ENCODE measurements around the gene MRPL17. TPM values are rescaled to one million over a fixed set of nuclear protein-coding genes. Genes with fewer than 3 reads are reported as not detected.
A peak's percentile ranks its signal among the peaks of the same experiment; 100 is the strongest.

Gene MRPL17
- total RNA-seq, 1 experiment from 2014 or later = 44.2 TPM

DNA sequence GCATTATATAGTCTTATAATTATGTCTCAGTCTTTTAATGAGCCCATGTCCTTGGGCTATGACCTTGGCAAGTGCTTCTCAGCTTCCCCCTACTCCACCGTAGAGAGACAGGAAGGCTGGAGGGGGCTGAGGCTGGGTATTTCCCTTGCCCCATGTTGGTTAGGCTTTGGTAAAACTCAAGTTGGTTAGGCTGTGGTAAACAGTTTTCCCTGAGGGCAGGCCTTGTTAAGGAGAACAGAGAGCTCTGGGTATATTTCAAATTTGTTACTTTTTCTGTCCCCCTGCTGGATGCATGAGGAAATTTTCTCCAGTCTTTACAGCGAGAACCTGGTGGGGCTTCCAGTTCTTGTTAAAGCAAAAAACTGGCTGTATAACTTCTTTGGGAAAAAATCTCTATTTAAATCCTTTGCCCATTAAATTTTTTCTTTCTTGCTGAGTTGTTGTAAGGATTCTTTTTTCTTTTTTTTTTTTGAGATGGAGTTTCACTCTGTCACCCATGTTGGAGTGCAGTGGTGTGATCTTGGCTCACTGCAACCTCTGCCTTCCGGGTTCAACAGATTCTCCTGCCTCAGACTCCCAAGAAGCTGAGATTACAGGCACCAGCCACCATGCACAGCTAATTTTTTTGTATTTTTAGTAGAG, 15.3 kb downstream of the MRPL17 start:
- H3K36me3 ChIP-seq = no peaks in the 10 kb centered on the region
- H3K9me3 ChIP-seq (replicated peaks) = no peaks in the 10 kb centered on the region
- H3K4me1 ChIP-seq = peaks cover 7% of the 10 kb centered on the region
- no peak overlapping the region for H3K4me3 ChIP-seq
- peak in 1 of 2 experiments; percentile 43 for DNase-seq
- no peak overlapping the region for H3K27ac ChIP-seq
- no peaks in the 10 kb centered on the region for H3K27me3 ChIP-seq

DNA sequence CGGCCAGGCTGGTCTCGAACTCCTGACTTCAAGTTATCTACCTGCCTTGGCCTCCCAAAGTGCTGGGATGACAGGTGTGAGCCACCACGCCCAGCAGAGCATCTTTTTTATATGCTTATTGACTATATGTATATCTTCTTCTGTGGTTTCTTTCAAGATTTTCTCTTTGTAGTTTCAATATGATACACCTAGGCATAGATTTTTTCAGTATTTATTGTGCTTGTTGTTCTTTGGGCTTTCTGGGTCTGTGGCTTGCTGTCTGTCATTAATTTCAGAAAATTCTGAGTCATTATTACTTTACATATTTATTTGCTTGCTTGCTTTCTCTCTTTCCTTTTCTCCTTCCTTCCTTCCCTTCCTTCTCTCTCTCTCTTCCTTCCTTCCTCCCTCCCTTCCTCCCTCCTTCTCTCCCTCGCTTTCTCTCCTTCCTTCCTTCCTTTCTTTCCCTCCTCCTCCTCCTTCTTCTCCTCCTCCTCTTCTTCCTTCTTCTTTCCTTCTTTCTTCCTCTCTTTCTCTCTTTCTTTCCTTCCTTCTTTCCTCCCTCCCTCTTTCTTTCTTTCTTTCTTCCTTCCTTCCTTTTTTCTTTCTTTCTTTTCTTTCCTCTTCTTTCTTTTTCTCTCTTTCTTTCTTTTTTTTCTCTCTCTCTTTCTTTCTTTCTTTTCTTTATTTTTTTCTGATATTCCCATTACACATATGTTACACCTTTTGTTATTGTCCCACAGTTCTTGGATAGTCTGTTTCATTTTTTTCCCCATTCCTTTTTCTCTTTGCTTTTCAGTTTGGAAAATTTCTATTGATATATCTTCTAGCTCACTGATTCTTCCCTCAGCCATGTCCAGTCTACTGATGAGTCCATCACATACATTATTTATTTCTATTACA, 16.6 kb downstream of the MRPL17 start:
- no peak for DNase-seq
- no peaks in the 10 kb centered on the region for H3K27me3 ChIP-seq
- no peak overlapping the region for H3K4me3 ChIP-seq
- H3K9me3 ChIP-seq (replicated peaks) = no peaks in the 10 kb centered on the region
- no peaks in the 10 kb centered on the region for H3K36me3 ChIP-seq
- peaks cover 7% of the 10 kb centered on the region for H3K4me1 ChIP-seq
- H3K27ac ChIP-seq = no peak overlapping the region

DNA sequence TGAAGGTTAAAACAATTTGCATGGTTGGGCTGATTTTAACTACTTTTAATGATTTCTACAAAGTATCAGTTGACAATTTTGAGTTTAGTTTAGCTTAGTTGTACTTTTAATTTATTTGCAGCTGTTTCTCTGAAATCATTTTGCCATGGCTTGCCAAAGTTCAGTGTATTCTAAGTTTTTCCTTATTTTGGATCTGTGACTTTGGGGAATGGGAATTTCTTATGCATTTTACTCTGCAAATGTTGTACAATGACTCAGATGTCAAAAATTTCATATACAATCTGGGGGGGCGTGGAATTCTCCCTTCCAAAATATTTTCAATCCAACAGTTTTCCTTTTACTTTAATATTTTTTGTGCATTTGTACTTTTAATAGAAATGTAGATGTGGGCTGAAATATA, 18.6 kb downstream of the MRPL17 start:
- DNase-seq = no peak
- no peak overlapping the region for H3K4me3 ChIP-seq
- no peaks in the 10 kb centered on the region for H3K27me3 ChIP-seq
- H3K27ac ChIP-seq = no peak overlapping the region
- H3K9me3 ChIP-seq (replicated peaks) = no peaks in the 10 kb centered on the region
- H3K4me1 ChIP-seq = peaks cover 7% of the 10 kb centered on the region
- H3K36me3 ChIP-seq = no peaks in the 10 kb centered on the region

DNA sequence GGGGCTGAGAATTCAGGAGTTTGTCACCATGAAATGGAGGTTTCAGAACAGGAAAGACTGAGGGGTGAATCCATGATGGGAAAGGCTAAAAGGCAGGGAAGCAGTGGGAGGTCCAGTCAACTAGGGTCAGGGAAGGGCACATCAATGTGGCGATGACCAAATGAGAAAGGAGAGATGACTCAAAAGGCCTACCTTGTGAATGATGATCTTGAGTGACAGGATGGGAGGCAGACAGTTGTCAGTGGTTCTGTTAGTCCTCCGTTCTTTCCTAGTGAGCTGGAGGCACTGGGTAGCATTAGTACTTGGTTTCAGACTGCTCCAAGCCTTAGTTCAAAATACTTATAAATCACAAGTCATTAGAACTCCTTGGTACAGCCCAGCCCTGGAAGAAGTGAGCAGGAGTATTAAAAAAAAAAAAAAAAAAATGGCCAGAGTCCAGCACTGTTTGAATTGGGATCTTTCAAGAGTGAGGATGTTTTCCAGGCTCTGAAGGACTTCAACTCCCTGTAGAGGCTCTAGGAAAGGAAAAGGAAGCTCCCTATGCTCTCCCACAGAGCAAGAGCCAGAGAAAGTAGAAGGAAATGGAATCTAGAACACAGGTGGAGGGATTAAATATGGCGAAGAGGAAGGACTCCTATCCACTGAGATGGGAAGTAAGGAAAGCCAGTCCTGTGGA, 19.2 kb downstream of the MRPL17 start:
- H3K27ac ChIP-seq = no peak overlapping the region
- no peaks in the 10 kb centered on the region for H3K27me3 ChIP-seq
- no peak for DNase-seq
- H3K36me3 ChIP-seq = no peaks in the 10 kb centered on the region
- no peak overlapping the region for H3K4me3 ChIP-seq
- H3K4me1 ChIP-seq = peaks cover 7% of the 10 kb centered on the region
- no peaks in the 10 kb centered on the region for H3K9me3 ChIP-seq (replicated peaks)

DNA sequence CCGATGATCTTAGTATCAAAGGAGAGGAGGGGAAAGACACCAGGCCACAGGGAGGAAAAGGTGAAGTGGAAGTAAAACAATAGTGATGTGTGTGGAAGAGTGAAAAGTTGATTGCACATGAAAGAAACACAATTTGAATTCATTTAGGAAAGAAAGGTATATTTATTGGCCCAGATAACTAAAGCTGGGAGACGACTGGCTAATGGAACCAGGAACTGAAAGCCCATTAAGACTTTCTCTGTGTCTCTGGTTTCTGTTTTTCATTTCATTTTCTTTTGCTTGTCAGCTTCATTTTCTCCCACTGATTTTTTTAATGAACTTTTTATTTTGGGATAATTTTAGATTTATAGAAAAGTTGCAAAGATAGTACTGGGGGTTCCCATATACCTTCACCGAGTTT, 22.4 kb downstream of the MRPL17 start:
- no peaks in the 10 kb centered on the region for H3K36me3 ChIP-seq
- no peaks in the 10 kb centered on the region for H3K9me3 ChIP-seq (replicated peaks)
- no peak overlapping the region for H3K4me3 ChIP-seq
- peaks cover 7% of the 10 kb centered on the region for H3K4me1 ChIP-seq
- no peak for DNase-seq
- no peaks in the 10 kb centered on the region for H3K27me3 ChIP-seq
- no peak overlapping the region for H3K27ac ChIP-seq

DNA sequence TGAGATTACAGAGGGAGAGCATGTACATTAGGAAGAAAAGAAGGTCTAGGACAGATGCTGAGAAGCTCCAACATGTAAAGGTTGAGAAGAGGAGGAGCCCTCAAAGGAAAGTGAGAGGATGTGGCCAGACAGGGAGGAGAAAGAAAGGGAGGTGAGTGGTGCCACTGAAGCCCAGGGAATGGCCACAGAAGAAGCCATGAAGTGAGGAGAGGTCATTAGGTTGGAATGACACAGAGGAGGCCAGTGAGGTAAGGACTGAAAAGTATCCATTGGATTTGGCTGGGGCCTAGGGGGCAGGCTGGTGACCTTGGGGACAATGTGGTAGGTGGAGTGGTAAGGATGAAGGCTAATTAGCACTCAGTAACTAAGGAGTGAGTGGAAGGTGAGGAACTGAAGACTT, 24.5 kb downstream of the MRPL17 start:
- Histone ChIP-seq H3K9me3 (replicated peaks) (no peaks in the 10 kb centered on the region), H3K4me1 (no peaks in the 10 kb centered on the region; the same call in 1 of the 2 replicates), H3K27me3 (no peaks in the 10 kb centered on the region), H3K27ac (no peak overlapping the region), H3K4me3 (no peak overlapping the region), H3K36me3 (no peaks in the 10 kb centered on the region)
- no peak for DNase-seq

DNA sequence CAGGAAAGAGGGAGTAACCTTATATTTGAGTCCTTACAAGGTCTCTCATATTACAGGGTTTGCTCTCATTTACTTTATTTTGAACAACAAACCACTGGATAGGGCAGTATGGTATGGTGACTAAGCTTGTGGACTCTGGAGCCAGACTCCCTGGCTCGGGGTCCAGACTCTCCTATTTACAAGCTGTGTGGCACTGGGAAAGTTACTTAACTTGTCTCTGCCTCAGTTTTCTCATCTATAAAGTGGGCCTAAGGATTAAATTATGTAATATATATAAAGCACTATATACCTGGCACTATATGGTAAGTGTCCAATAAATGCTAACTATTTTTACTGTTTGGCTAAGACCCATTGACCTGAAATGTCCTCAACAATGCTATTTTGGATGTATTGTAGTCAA, 25.8 kb downstream of the MRPL17 start:
- H3K4me3 ChIP-seq = no peak overlapping the region
- no peaks in the 10 kb centered on the region for H3K27me3 ChIP-seq
- no peaks in the 10 kb centered on the region; the same call in 1 of the 2 replicates for H3K4me1 ChIP-seq
- H3K9me3 ChIP-seq (replicated peaks) = no peaks in the 10 kb centered on the region
- no peak overlapping the region for H3K27ac ChIP-seq
- H3K36me3 ChIP-seq = no peaks in the 10 kb centered on the region
- DNase-seq = no peak

DNA sequence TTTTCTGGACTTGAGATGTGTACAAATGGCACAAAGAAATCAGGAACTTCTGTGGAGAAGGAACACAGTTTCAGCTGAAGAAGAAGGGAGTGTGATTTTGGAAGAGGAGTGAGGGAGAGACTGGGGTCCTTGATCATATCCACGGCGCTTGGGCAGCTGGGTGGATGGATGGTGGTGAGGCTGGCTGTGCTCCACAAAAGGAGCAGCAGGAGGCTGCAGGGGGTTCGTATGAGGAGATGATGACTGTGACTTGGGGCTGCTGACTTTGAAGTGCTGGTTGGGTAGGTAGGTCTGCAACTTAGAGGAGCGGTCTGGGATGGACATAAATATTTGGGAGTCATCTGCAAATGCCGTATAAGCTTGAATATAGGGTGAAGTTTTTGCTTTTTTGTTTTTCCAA, 26.2 kb downstream of the MRPL17 start:
- Histone ChIP-seq H3K36me3 (no peaks in the 10 kb centered on the region), H3K4me1 (no peaks in the 10 kb centered on the region; the same call in 1 of the 2 replicates), H3K27ac (no peak overlapping the region), H3K27me3 (no peaks in the 10 kb centered on the region), H3K4me3 (no peak overlapping the region), H3K9me3 (replicated peaks) (no peaks in the 10 kb centered on the region)
- peak in 1 of 2 experiments; percentile 19 for DNase-seq

DNA sequence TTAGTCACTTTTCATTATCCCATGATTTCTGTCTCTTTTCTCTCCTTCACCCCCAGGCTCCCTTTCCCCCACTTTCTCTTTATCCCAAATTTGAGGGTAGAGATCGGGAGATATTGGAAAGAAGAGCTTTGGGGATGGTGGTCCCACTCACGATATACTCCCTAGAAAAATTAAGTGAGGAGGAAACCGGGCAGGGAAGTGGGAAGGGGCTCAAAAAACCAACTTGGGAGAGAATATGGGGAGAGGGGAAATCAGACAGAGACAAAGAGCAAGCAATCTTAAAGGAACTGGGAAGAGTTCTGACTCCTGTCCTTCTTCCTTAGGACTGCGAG, 26.6 kb downstream of the MRPL17 start:
- no peak for DNase-seq
- Histone ChIP-seq H3K4me3 (peak overlapping the region; percentile 64), H3K9me3 (replicated peaks) (no peaks in the 10 kb centered on the region), H3K36me3 (no peaks in the 10 kb centered on the region), H3K27me3 (no peaks in the 10 kb centered on the region), H3K4me1 (no peaks in the 10 kb centered on the region; the same call in 1 of the 2 replicates), H3K27ac (no peak overlapping the region)

DNA sequence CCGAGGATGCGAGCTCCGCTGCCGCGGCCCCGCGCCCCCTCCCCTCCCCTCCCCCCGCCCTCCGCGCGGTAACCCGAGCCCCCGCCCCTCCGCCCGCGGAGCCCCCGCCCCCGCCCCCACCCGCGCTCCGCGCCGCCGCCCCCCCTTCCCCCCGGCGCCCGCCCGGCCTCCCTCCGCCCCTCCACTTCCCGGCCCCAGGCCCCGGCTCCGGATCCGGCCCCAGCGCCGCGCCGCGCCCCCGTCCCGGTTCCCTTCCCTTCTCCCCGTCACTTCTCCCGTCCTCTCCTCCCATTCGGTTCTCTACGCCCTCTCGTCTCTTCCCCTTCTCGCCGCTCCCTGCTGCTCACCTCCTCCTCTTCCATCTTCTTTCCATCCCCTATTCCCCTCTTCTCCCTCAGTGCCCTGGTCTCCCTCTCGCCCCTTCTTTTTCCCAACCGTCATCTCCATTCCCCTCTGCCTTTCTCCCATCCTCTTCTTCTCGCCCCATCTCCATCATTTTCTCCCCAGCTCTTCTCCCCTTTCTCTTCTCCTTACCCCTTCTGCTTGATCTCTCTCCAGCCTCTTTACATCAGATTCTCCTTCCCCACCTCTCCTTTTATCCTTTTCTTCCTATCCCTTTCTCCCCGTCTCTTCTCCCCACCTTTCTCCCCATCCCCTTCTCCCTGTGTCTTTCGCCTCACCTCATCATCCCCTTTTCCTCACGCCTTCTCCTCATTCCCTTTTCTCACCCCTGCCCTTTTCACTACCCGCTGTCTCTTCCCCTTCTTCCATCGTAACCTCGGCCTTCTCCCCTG, 27.2 kb downstream of the MRPL17 start, which contains the start of gene DCHS1:
DCHS1 (minus strand) TSS at position 20 of the 794 bp plus-strand sequence. CDS start 14,196 bp downstream, outside the sequence.
- Histone ChIP-seq H3K27ac (no peak within 1 kb of the TSS), H3K27me3 (no peaks in the 10 kb centered on the region), H3K4me3 (peak within 1 kb of the TSS; percentile 64), H3K4me1 (no peaks in the 10 kb centered on the region; the same call in 1 of the 2 replicates), H3K36me3 (no peaks in the 10 kb centered on the region), H3K9me3 (replicated peaks) (no peaks in the 10 kb centered on the region)
- peak; percentile 27 to 47 for DNase-seq

DNA sequence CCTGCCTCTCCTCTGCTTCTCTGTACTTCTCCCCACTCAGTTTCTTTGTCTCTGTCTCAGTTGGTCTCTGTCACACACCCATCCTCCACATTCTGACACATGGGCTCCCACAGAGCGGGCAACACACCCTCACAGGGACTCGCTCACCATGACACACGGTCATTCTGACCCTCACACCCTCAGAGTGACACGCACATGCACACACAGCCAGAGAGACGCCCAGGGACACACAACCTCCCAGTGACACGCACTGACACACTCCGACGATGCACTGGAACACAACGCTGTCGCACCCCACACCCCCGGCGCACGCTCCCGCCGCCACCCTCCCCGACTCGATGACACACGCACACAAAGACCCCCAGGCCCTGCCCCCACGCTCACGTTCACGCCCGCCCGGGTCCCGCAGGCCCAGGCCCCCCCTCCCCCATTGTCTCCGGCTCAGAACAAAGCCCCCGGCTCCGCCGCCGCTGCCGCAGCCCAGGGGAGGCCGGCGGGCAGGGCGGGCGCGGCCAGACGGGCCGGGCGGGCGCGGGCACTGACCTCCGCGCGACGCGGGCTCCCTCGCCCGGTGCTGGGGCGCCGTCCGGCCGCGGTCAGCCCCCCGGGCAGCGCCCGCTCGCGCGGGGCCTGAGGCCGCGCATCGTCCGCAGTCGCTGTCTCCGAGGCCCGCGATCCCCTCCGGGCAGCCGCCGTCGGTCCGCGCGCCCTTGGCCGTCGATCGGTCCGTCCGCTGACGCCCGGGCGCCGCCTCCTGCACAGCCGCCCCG, 27.9 kb downstream of the MRPL17 start:
- H3K4me3 ChIP-seq = peak overlapping the region; percentile 64
- H3K4me1 ChIP-seq = no peaks in the 10 kb centered on the region; the same call in 1 of the 2 replicates
- no peaks in the 10 kb centered on the region for H3K9me3 ChIP-seq (replicated peaks)
- H3K27ac ChIP-seq = no peak overlapping the region
- H3K27me3 ChIP-seq = no peaks in the 10 kb centered on the region
- no peaks in the 10 kb centered on the region for H3K36me3 ChIP-seq
- DNase-seq = peak in 1 of 2 experiments; percentile 22

DNA sequence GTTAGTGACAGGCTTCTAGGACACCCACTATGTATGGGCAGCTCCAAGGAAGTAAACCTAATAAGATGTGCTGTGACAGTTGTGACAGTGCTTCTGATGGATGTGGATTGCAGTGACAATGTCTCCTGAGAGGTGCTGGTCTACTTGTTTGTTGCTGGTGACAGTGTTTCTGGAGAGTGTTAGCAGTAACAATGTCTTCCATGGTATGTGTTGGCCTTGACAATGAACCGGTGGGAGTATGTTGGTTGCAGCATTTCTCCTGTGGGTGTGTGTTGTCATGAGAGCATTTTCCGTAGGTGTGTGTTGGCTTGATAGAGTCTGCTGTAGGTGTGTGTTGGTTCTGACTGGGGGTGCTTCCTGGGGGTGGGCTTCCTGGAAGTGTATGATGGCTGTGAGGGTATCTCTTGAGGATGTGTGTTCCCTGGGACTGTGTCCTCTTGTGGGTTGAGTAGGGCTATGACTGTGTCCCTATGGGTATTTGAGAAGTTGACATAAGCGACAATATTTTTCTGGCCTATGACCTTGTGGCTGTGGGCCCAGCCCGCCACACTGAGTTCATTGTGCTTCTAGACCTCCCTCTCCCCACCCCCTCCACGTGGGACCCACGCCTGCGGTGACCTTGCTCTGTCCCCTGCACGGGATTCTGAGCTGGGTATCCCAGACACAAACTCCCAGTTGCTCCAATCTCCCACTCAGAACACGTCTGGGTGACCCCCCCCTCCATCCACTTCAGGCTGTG, 28.7 kb downstream of the MRPL17 start:
- Histone ChIP-seq H3K27me3 (no peaks in the 10 kb centered on the region), H3K36me3 (no peaks in the 10 kb centered on the region), H3K27ac (no peak overlapping the region), H3K4me3 (peak overlapping the region; percentile 64), H3K9me3 (replicated peaks) (no peaks in the 10 kb centered on the region), H3K4me1 (no peaks in the 10 kb centered on the region; the same call in 1 of the 2 replicates)
- no peak for DNase-seq

DNA sequence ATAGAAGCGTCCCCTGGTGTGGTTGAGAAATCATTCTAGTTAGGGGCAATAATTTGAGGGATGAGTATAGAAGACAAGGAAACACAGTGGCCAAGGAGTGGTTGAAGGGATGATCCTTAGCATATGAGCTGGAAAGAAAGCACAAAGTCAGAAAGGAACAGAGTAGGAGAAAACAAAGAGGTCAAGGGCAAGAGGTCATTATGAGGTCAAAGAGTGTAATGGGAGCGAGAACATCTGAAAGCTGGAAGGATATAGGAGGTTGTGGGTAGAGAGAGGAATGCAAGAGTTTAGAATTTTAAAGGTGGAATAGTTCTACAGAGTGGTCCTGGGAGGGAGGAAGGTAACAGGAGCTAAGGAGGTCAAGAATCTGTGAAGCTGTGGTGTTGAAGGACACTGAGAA, 29.5 kb downstream of the MRPL17 start:
- DNase-seq = no peak
- Histone ChIP-seq H3K9me3 (replicated peaks) (no peaks in the 10 kb centered on the region), H3K36me3 (no peaks in the 10 kb centered on the region), H3K4me3 (no peak overlapping the region), H3K4me1 (no peaks in the 10 kb centered on the region; the same call in 1 of the 2 replicates), H3K27me3 (no peaks in the 10 kb centered on the region), H3K27ac (no peak overlapping the region)
